NT2/D1 (cell line): ENCODE results near the gene EPS8L1.

Experiments used
- SUZ12 ChIP-seq: IDR thresholded peaks from 2 replicates; pipeline ENCODE4 v1.6.1; 2011; ENCODE audit not compliant: insufficient read length, insufficient read depth; ENCODE audit errors: extremely low read depth
- YY1 ChIP-seq: IDR thresholded peaks from 2 replicates; pipeline ENCODE4 v1.6.1; 2011; ENCODE audit not compliant: insufficient read length, insufficient read depth
- ZNF274 ChIP-seq: IDR thresholded peaks from 2 replicates; pipeline ENCODE4 v1.6.1; 2011; ENCODE audit warnings: mild to moderate bottlenecking, low read depth, low read length

DNA sequence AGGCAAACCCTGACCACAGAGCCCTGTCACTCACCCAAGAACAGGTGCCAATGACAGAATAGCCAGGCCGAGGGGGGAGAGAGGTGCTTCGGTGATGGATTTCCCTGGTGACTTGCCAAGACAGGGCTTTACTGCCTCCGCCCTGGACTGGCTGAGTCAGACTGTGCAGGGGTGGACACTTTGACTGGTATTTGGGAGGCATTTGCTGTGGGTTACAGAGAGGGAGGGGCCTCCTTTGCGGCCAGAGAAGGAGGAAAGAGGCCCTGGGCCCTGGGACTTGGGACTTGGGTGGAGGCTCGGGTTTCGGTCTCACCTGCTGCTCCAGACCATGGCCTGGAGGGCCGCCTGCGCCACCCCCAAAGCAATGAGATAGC, 4.6 kb upstream of the EPS8L1 start:
- TF ChIP-seq SUZ12 (no peak), ZNF274 (no peak), YY1 (no peak)
